ENCODE data around the gene LIMS1. TPM values are rescaled to one million over a fixed set of nuclear protein-coding genes. Genes with fewer than 3 reads are reported as not detected.

Gene LIMS1
- total and polyA plus RNA-seq, 2 experiments from 2014 or later: 82.0 to 122 TPM

DNA sequence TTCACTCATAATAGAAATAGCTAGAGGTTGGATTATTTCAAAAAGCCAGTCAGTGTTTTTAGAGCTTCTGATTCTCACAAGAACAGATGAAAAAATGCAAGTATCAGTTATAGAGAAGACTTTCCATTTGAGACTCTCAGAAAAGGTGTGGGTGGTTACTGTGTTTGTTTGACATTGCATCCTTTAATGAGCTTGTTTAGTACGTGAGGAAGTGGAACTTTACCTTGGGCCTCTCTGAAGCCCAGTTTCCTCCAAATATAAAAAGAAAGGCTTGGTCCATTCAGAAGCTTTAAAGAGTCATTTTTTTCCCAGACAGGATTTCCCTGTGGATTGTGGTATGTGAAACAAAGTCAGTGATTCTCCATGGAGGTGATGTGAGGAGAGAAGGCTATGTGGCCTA lies 95.1 kb downstream of the LIMS1 start:
- H4K20me1 ChIP-seq (ENCODE audit: insufficient read depth): no peaks in the 10 kb centered on the region; the same call in none of the 2 replicates
- no peaks in the 10 kb centered on the region for H3K36me3 ChIP-seq (ENCODE audit: low read depth)
- TF ChIP-seq EZH2 (IDR thresholded peaks at IDR 0.05; ENCODE audit: insufficient read depth, poor library complexity, severe bottlenecking) (no peak), EZH2phosphoT487 (IDR thresholded peaks at IDR 0.05; ENCODE audit: insufficient read depth, low read depth) (no peak)
- WGBS, 2 experiments (ENCODE audit: low coverage in 1 of 2, low lambda C conversion rate in 2 of 2, missing lambda C conversion rate in 2 of 2): 94 to 97% methylated on average over 1 of the region's 1 CpG
- H3K4me1 ChIP-seq (ENCODE audit: insufficient read depth): peaks cover 5% of the 10 kb centered on the region; the same call in 1 of the 2 replicates
- H2AFZ ChIP-seq: no peak overlapping the region
- DNase-seq: no peak
- H3K27ac ChIP-seq: no peak overlapping the region
- H3K9me2 ChIP-seq (ENCODE audit: insufficient read depth): no peaks in the 10 kb centered on the region
- H3K27me3 ChIP-seq (replicated peaks; ENCODE audit: insufficient read depth): no peaks in the 10 kb centered on the region
- no peaks in the 10 kb centered on the region for H3K9me3 ChIP-seq (ENCODE audit: low read depth)
- no peak overlapping the region for H3K4me3 ChIP-seq
- in situ Hi-C loops (cut with MboI): no loop called here
- peaks cover 100% of the 10 kb centered on the region for H3K79me2 ChIP-seq (ENCODE audit: insufficient read depth)
- H3K9ac ChIP-seq: no peak overlapping the region
- H3K4me2 ChIP-seq (ENCODE audit: unreplicated experiment): no peak overlapping the region
- no peaks in the 10 kb centered on the region for H3F3A ChIP-seq (ENCODE audit: insufficient read depth)

DNA sequence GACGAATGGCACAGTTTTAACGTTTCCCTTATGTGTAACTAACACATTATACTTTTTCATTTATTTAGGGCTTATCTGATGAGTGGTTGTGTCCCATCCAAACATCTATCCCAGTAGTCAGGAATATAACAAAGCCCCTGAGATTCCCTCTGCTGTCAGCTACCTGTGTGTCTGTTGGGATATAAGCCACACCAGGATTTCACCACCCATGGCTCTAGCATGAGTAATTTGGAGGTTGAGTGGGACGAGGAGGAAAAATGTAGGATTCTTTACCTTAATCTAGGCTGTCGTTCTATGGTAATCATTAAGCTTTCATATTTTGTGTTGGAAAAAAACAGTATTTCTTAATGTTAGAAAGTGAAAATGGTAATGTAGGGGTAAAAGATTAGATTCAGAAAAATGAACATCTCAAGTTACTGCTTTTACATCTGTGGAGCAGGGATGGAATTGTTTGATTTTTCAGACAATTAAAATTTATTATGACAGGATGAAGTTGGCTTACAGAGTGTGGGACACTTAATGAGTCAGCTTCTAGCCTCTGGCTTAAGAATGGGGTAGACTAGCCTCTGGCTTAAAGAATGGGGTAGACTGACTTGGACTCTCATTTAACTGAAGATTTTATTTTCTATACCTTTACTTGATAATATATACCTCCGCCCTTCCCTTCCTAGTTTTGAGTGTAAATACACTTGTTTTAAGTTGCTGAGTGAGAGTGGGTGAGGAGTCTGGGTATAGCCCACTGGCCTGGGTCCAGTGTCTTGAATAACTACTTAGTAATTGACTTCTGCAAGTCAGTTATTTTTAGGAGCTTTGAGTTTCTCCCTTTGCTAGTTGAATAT lies 96.5 kb downstream of the LIMS1 start:
- in situ Hi-C loops (cut with MboI): no loop called here
- H3K4me1 ChIP-seq (ENCODE audit: insufficient read depth): peaks cover 5% of the 10 kb centered on the region; the same call in 1 of the 2 replicates
- peaks cover 100% of the 10 kb centered on the region for H3K79me2 ChIP-seq (ENCODE audit: insufficient read depth)
- H3K9me2 ChIP-seq (ENCODE audit: insufficient read depth): no peaks in the 10 kb centered on the region
- peak; percentile 39 for DNase-seq
- H3K9me3 ChIP-seq (ENCODE audit: low read depth): no peaks in the 10 kb centered on the region
- no peak overlapping the region for H3K27ac ChIP-seq
- H3K4me2 ChIP-seq (ENCODE audit: unreplicated experiment): no peak overlapping the region
- H4K20me1 ChIP-seq (ENCODE audit: insufficient read depth): no peaks in the 10 kb centered on the region; the same call in none of the 2 replicates
- H2AFZ ChIP-seq: no peak overlapping the region
- H3K27me3 ChIP-seq (replicated peaks; ENCODE audit: insufficient read depth): no peaks in the 10 kb centered on the region
- no peak overlapping the region for H3K4me3 ChIP-seq
- no peaks in the 10 kb centered on the region for H3K36me3 ChIP-seq (ENCODE audit: low read depth)
- no peak for TF ChIP-seq EZH2phosphoT487 (IDR thresholded peaks at IDR 0.05; ENCODE audit: insufficient read depth, low read depth)
- TF ChIP-seq EZH2 (IDR thresholded peaks at IDR 0.05; ENCODE audit: insufficient read depth, poor library complexity, severe bottlenecking): no peak
- 0 out of 2 replicates have a peak, but pooled peaks cover 3% of the 10 kb centered on the region for H3F3A ChIP-seq (ENCODE audit: insufficient read depth)
- H3K9ac ChIP-seq: no peak overlapping the region
- WGBS, 2 experiments (ENCODE audit: low coverage in 1 of 2, low lambda C conversion rate in 2 of 2, missing lambda C conversion rate in 2 of 2): 86 to 90% methylated on average over 5 of the region's 5 CpGs

DNA sequence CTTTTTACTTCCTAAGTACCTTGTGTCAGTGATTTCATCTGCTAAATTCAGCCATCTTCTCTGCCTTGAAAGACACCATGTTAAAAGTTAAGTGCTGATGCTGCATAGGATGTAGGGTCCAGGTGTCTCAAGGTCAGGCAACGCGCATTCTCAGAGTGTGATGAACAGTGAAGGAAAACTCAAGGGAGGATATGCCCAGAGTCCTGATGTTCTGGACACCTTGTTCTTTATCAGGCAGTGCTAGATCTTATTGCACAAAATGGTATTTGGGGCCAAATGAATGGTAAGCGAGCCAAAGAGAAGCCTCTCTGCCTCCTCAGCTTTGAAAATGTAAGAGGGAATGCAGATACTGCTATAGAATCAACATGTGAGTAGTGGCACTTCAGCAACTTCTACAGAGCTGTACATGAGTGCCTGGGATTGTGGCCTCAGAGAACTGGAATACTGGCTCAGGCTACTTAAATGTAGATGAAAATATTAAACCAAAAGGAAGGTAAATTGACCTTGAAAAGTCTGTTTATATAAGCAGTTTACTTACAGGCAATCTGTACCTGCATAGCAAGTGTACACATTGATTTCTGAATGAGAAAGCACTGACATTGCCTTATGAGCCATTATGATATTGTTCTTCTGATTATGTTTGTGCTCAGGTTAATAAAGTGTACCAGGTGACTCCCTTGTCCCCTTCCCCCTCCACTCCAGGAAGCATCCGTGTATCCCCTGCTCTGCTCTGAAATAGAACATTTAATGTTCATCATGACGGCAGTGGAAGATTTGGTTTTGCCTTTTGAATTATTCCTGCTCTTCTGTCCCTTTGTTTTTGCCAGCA lies 98.3 kb downstream of the LIMS1 start:
- Histone ChIP-seq H2AFZ (no peak overlapping the region), H3K9me2 (ENCODE audit: insufficient read depth) (no peaks in the 10 kb centered on the region), H4K20me1 (ENCODE audit: insufficient read depth) (no peaks in the 10 kb centered on the region; the same call in none of the 2 replicates), H3K9ac (no peak overlapping the region), H3K4me3 (no peak overlapping the region), H3K27me3 (replicated peaks; ENCODE audit: insufficient read depth) (no peaks in the 10 kb centered on the region), H3F3A (ENCODE audit: insufficient read depth) (peaks cover 15% of the 10 kb centered on the region), H3K9me3 (ENCODE audit: low read depth) (no peaks in the 10 kb centered on the region), H3K79me2 (ENCODE audit: insufficient read depth) (peaks cover 88% of the 10 kb centered on the region), H3K36me3 (ENCODE audit: low read depth) (no peaks in the 10 kb centered on the region), H3K4me1 (ENCODE audit: insufficient read depth) (peaks cover 20% of the 10 kb centered on the region), H3K4me2 (ENCODE audit: unreplicated experiment) (no peak overlapping the region), H3K27ac (no peak overlapping the region)
- WGBS, 2 experiments (ENCODE audit: low coverage in 1 of 2, low lambda C conversion rate in 2 of 2, missing lambda C conversion rate in 2 of 2): 97 to 98% methylated on average over 5 of the region's 5 CpGs
- no peak for DNase-seq
- TF ChIP-seq EZH2phosphoT487 (IDR thresholded peaks at IDR 0.05; ENCODE audit: insufficient read depth, low read depth) (no peak), EZH2 (IDR thresholded peaks at IDR 0.05; ENCODE audit: insufficient read depth, poor library complexity, severe bottlenecking) (no peak)
- in situ Hi-C loops (cut with MboI): no loop called here

GRCh38 chr2:108633409-108633808 lies 99.1 kb downstream of the LIMS1 start:
- Histone ChIP-seq H3K36me3 (ENCODE audit: low read depth) (no peaks in the 10 kb centered on the region), H2AFZ (no peak overlapping the region), H3K27me3 (replicated peaks; ENCODE audit: insufficient read depth) (no peaks in the 10 kb centered on the region), H3K9me2 (ENCODE audit: insufficient read depth) (no peaks in the 10 kb centered on the region), H3F3A (ENCODE audit: insufficient read depth) (peaks cover 23% of the 10 kb centered on the region), H3K9ac (no peak overlapping the region), H3K4me3 (no peak overlapping the region), H3K4me2 (ENCODE audit: unreplicated experiment) (no peak overlapping the region), H4K20me1 (ENCODE audit: insufficient read depth) (no peaks in the 10 kb centered on the region; the same call in none of the 2 replicates), H3K27ac (no peak overlapping the region), H3K4me1 (ENCODE audit: insufficient read depth) (peaks cover 26% of the 10 kb centered on the region), H3K9me3 (ENCODE audit: low read depth) (no peaks in the 10 kb centered on the region), H3K79me2 (ENCODE audit: insufficient read depth) (peaks cover 86% of the 10 kb centered on the region)
- no peak for DNase-seq
- in situ Hi-C loops (cut with MboI): no loop called here
- 100% methylated on average over 1 of the region's 1 CpG for WGBS, 2 experiments (ENCODE audit: low coverage in 1 of 2, low lambda C conversion rate in 2 of 2, missing lambda C conversion rate in 2 of 2)
- no peak for TF ChIP-seq EZH2 (IDR thresholded peaks at IDR 0.05; ENCODE audit: insufficient read depth, poor library complexity, severe bottlenecking)
- no peak for TF ChIP-seq EZH2phosphoT487 (IDR thresholded peaks at IDR 0.05; ENCODE audit: insufficient read depth, low read depth)

Measured in GM23248 (cell line).